GM18870 (cell line): ENCODE results near the gene KCNAB1.
"Not testable (repeated sequence)": the region's sequence is repeated elsewhere in the genome, so short reads cannot be mapped to it uniquely, and the experiment has no call there.

Experiments used
- ATAC-seq: cut with Tn5 transposase; IDR thresholded peaks from one replicate; pipeline ENCODE4 v1.9.1; 2021; ENCODE audit warnings: moderate library complexity; ENCODE audit not compliant: unreplicated experiment

The KCNAB1 gene

GRCh38 chr3:156174229-156174847 is 54.0 kb downstream of the KCNAB1 start:
- ATAC-seq: no peak

- no peak for ATAC-seq
Observed at GRCh38 chr3:156175570-156175969, 55.2 kb downstream of the KCNAB1 start.

GRCh38 chr3:156176048-156176447 is 55.7 kb downstream of the KCNAB1 start:
- ATAC-seq: no peak

GRCh38 chr3:156176629-156177210 is 56.3 kb downstream of the KCNAB1 start:
- no peak for ATAC-seq

GRCh38 chr3:156180077-156180476 is 59.7 kb downstream of the KCNAB1 start:
- no peak for ATAC-seq

- ATAC-seq: no peak
Observed at GRCh38 chr3:156181509-156181908, 61.1 kb downstream of the KCNAB1 start.

GRCh38 chr3:156183396-156183795 is 63.0 kb downstream of the KCNAB1 start:
- no peak for ATAC-seq

- no peak for ATAC-seq
Observed at GRCh38 chr3:156184156-156184555, 63.8 kb downstream of the KCNAB1 start.

GRCh38 chr3:156187146-156187769 is 66.9 kb downstream of the KCNAB1 start:
- no peak for ATAC-seq

GRCh38 chr3:156188757-156189156 is 68.4 kb downstream of the KCNAB1 start:
- no peak for ATAC-seq

- no peak for ATAC-seq
Observed at GRCh38 chr3:156189927-156190326, 69.5 kb downstream of the KCNAB1 start.

- ATAC-seq: not testable (repeated sequence)
Observed at GRCh38 chr3:156194945-156195344, 74.6 kb downstream of the KCNAB1 start.

- not testable (repeated sequence) for ATAC-seq
Observed at GRCh38 chr3:156197152-156197551, 76.8 kb downstream of the KCNAB1 start.

GRCh38 chr3:156201411-156202405 is 81.3 kb downstream of the KCNAB1 start:
- ATAC-seq: no peak

- no peak for ATAC-seq
Observed at GRCh38 chr3:156206157-156206556, 85.8 kb downstream of the KCNAB1 start.

GRCh38 chr3:156207802-156208685 is 87.7 kb downstream of the KCNAB1 start:
- ATAC-seq: no peak

GRCh38 chr3:156209631-156210335 is 89.4 kb downstream of the KCNAB1 start:
- no peak for ATAC-seq

- no peak for ATAC-seq
Observed at GRCh38 chr3:156211583-156211982, 91.2 kb downstream of the KCNAB1 start.

- ATAC-seq: no peak
Observed at GRCh38 chr3:156214676-156215075, 94.3 kb downstream of the KCNAB1 start.

- ATAC-seq: no peak
Observed at GRCh38 chr3:156215751-156216150, 95.4 kb downstream of the KCNAB1 start.
